DLD1 (cell line): Measurements from ENCODE around the gene BTBD7.

Experiments used
- in situ Hi-C: cut with HindIII; loops from 2 replicates; pipeline ENCODE4 v1.10.0; 2017; ENCODE audit warnings: low sequenced_read_pairs

BTBD7 gene

GRCh38 chr14:93329965-93330608, 2.7 kb downstream of the BTBD7 start:
- in situ Hi-C loops: no loop called here

DNA sequence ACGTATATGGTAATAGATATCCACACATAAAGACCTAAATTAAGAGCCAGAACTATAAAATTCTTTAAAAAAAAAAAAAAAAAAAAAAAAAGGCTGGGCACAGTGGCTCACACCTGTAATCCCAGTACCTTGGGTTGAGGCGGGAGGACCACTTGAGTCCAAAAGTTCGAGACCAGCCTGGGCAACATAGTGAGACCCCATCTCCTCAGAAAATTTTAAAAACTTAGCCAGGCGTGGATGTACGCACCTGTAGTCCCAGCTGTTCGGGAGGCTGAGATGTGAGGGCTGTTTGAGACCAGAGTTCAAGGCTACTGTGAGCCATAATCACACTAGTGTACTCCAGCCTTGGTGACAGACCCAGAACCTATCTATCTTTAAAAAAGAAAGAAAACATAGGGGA, 4.3 kb downstream of the BTBD7 start:
- in situ Hi-C loops: no loop called here

GRCh38 chr14:93326196-93326595, 6.6 kb downstream of the BTBD7 start:
- in situ Hi-C loops: no loop called here

- in situ Hi-C loops: no loop called here
Measured at GRCh38 chr14:93323600-93324174, 9.1 kb downstream of the BTBD7 start.

GRCh38 chr14:93322929-93323599, 9.8 kb downstream of the BTBD7 start:
- in situ Hi-C loops: no loop called here

DNA sequence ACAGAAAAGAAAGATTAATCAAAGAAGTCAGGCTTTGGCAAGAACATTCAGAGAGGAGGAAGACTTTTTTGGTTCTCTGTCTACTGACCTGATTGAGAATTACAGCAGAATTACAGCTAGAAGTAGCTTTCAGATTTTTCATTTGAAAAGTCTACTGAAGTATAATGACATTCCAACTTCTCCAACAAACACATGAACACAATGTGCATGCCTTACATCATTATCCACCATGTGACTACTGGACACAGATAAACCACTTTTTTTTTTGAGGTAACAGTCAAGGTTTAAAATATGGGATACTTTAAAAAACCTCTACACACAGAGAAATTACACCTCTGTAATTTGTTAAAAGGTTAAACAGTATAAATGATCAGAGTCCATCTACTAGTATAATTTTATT, 12.3 kb downstream of the BTBD7 start:
- in situ Hi-C loops: no loop called here

- in situ Hi-C loops: no loop called here
Measured at GRCh38 chr14:93319958-93320357, 12.9 kb downstream of the BTBD7 start.

DNA sequence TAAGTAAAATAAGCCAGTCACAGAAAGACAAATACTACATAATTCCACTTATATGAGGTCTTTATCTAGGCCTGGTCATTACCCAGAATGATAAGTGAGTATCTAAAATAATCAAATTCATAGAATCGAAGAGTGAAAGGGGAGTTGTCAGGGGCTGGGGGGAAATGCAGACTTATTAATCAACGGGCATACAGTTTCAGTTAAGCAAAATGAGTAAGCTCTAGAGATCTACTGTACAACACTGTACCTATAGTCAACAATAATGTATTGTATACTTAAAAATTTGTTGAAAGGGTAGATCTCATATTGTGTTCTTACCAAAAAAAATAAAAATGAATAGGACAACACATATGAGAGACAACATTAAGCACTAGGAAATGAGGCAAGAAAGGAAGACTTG, 13.3 kb downstream of the BTBD7 start:
- in situ Hi-C loops: no loop called here

DNA sequence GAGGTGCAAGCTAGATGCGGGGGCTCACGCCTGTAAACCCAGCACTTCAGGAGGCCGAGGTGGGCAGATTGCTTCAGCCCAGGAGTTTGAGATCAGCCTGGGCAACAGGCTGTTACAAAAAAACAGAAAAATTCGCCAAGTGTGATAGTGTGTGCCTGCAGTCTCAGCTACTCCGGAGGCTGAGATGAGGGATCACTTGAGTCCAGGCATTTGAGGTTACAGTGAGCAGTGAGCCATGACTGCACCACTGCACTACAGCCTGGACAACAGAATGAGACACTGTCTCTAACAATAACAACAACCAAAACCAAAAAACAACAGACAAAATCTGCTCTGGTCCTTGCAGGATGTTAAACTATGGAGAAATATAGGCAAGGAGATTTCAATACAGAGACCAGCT, 13.9 kb downstream of the BTBD7 start:
- in situ Hi-C loops: no loop called here

GRCh38 chr14:93317875-93318807, 14.7 kb downstream of the BTBD7 start:
- in situ Hi-C loops: no loop called here

DNA sequence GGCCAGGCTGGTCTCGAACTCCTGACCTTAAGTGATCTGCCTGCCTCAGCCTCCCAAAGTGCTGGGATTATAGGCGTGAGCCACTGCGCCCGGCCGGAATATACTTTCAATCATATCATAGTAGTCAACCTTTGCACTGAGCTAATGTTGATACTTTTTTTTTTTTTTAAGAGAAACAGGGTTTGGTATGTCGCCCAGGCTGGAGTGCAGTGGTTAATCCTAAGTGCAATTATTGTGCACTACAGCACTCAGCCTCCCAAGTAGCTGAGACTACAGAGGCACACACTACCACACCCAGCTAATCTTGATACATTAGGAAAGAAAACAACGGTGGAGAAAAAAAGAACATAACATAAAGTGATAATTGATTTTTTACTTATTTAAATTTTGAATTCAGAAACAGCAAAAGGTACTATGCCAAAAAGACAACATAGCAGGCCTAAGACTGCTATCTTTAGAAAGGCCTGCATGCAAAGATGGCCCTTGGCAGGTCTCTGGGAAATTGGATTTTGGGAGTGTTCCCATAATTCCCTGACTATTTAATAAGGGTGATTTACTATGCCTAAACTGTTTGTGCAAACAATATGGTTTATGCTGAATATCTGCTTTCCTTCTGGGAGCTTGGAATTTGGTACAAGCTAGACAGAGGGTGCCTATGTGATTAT, 15.5 kb downstream of the BTBD7 start:
- in situ Hi-C loops: no loop called here

- in situ Hi-C loops: no loop called here
Measured at GRCh38 chr14:93316716-93317115, 16.1 kb downstream of the BTBD7 start.

GRCh38 chr14:93315575-93315974, 17.3 kb downstream of the BTBD7 start:
- in situ Hi-C loops: no loop called here

- in situ Hi-C loops: no loop called here
Measured at GRCh38 chr14:93311082-93311481, 21.8 kb downstream of the BTBD7 start.

- in situ Hi-C loops: no loop called here
Measured at GRCh38 chr14:93309427-93309966, 23.3 kb downstream of the BTBD7 start.

DNA sequence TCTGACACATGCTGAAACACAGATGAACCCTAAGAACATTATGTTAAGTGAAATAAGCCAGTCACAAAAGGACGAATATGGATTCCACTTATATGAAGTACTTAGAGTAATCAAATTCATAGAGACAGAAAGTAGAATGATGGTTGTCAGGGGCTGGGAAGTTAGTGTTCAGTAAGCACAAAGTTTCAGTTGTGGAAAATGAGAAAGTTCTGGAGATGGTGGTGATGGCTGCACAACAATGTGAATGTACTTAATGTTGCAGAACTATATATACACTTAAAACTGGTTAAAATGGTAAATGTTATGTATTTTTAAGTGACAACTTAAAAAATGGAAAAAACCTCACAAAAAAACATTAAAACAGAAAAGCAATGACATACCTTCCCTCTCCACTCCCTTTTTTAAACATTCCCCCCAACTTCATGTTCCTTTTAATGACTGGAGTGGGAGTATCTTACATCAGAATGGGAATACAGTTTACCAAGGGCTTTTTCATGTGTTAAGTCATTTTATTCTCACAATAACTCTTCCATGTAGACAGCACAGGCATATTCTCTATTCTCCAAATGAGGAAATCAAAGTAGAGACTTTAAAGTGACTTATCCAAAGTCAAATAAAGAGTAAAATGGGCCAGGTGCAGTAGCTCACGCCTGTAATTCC, 24.0 kb downstream of the BTBD7 start:
- in situ Hi-C loops: no loop called here

- in situ Hi-C loops: no loop called here
Measured at GRCh38 chr14:93306812-93307211, 26.0 kb downstream of the BTBD7 start.

GRCh38 chr14:93305725-93306418, 27.0 kb downstream of the BTBD7 start:
- in situ Hi-C loops: no loop called here

DNA sequence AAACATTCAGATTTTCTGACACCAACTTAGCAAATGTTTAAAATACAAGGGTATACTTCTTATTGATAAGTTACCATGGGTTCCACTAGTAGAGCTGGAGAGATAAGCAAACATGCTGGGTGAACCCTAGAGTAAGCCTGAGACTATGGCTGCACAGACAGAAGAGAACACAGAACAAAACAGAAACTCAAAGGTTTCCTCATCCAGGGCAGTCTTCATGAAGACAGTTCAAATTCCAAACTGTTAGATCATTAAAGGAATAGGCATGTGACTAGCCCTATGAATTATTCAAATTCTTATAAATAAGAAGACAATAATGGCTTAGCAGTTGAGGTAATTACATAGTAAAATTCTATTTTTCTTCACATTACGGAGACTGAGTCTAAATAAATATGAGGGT, 28.1 kb downstream of the BTBD7 start:
- in situ Hi-C loops: no loop called here
